GM12878 (cell line): ENCODE data around the gene ATF3. TPM values are rescaled to one million over a fixed set of nuclear protein-coding genes. Genes with fewer than 3 reads are reported as not detected.

ENCODE experiments used
- ATAC-seq: fragments of 200-7000 bp; cut with Tn5 transposase; 3 replicates; pipeline ENCODE4 v1.9.1; 2020; ENCODE audit warnings: mild to moderate bottlenecking, moderate library complexity
- BruUV-seq: library from RNA; stranded (reverse); fragments of 400-500 nt; replicated peaks from 2 replicates; lab custom pipeline; 2021; lab: Mats Ljungman, UMichigan
- CTCF ChIA-PET: fragments of 300-600 bp; sonication (Branson Sonifier 250); formaldehyde crosslinking; extraction: SDS; loops from one replicate; lab custom pipeline; 2021; ENCODE audit warnings: inconsistent platforms; lab: Yijun Ruan, JAX
- POLR2A ChIA-PET: fragments of 350-600 bp; formaldehyde crosslinking; extraction: SDS; loops from one replicate; lab custom pipeline; 2021; ENCODE audit warnings: inconsistent platforms; lab: Charles Lee
- RAD21 ChIA-PET: fragments of 300-600 bp; sonication (Branson Sonifier 250); formaldehyde crosslinking; loops from one replicate; lab custom pipeline; 2023; ENCODE audit warnings: antibody characterized with exemption; ENCODE audit not compliant: unreplicated experiment; lab: Charles Lee
- SMC1A ChIA-PET: fragments of 300-600 bp; sonication (Branson Sonifier 250); formaldehyde crosslinking; loops from one replicate; lab custom pipeline; 2023; ENCODE audit not compliant: unreplicated experiment, uncharacterized antibody; lab: Charles Lee
- DNase-seq: peaks from one replicate; pipeline ENCODE4 v3.0.0-alpha.2; 2011; ENCODE audit warnings: low read depth, low spot score
- FAIRE-seq: peaks from 3 replicates; lab custom pipeline; 2011; peaks lifted over from hg19 to GRCh38; lab: Jason Lieb, UNC
- H2AFZ ChIP-seq: 2 replicates; pipeline ENCODE4 v1.6.0; 2011; ENCODE audit warnings: low read depth, low read length, control low read depth; ENCODE audit not compliant: control insufficient read depth
- H3K27ac ChIP-seq: 2 replicates; pipeline ENCODE4 v1.5.1; 2011; ENCODE audit warnings: control low read depth; ENCODE audit not compliant: control insufficient read depth, insufficient read depth
- H3K27me3 ChIP-seq, 2 experiments: replicated peaks in 1 of 2; 2 replicates each; pipeline versions ENCODE4 v1.6.0 to v1.6.1; 2011; ENCODE audit warnings: low read length in 1 of 2; ENCODE audit not compliant: control insufficient read depth in 2 of 2, insufficient read depth in 2 of 2
- H3K36me3 ChIP-seq, 2 experiments: 2 replicates each; pipeline ENCODE4 v1.5.1; 2011; ENCODE audit warnings: low read length in 1 of 2; ENCODE audit not compliant: control insufficient read depth in 2 of 2, insufficient read depth in 2 of 2
- H3K4me1 ChIP-seq: 2 replicates; pipeline ENCODE4 v1.6.1; 2011; ENCODE audit warnings: mild to moderate bottlenecking, low read length, moderate library complexity, mixed read lengths; ENCODE audit not compliant: control insufficient read depth, insufficient read depth
- H3K4me2 ChIP-seq: 2 replicates; pipeline ENCODE4 v1.6.0; 2011; ENCODE audit warnings: control low read depth; ENCODE audit not compliant: control insufficient read depth, insufficient read depth
- H3K4me3 ChIP-seq: fragments of 200-600 bp; sonication (generic); 2 replicates; pipeline ENCODE4 v1.5.1; 2016
- H3K79me2 ChIP-seq: 2 replicates; pipeline ENCODE4 v1.6.0; 2011; ENCODE audit warnings: low read length; ENCODE audit not compliant: control insufficient read depth, insufficient read depth
- H3K9ac ChIP-seq: 2 replicates; pipeline ENCODE4 v1.8.0; 2011; ENCODE audit warnings: low read length, control low read depth, mixed read lengths; ENCODE audit not compliant: control insufficient read depth, insufficient read depth
- H3K9me3 ChIP-seq: replicated peaks from 3 replicates; pipeline ENCODE4 v1.5.1; 2011; ENCODE audit warnings: mild to moderate bottlenecking, low read length; ENCODE audit not compliant: control insufficient read depth, insufficient read depth
- H4K20me1 ChIP-seq: 2 replicates; pipeline ENCODE4 v1.6.0; 2011; ENCODE audit not compliant: control insufficient read depth, insufficient read depth
- BRCA1 ChIP-seq: IDR thresholded peaks from 2 replicates; pipeline ENCODE4 v1.6.1; 2011; ENCODE audit warnings: low read depth, low read length, improper control_type of control experiment
- CBFB ChIP-seq: IDR thresholded peaks from 2 replicates; pipeline ENCODE4 v1.6.1; 2016; ENCODE audit warnings: antibody characterized with exemption, low read depth
- EGR1 ChIP-seq, 2 experiments: IDR thresholded peaks; 1 replicate in 1 of 2; 2 replicates in 1 of 2; pipeline ENCODE4 v1.6.1; 2011 to 2012; ENCODE audit warnings: low read depth in 2 of 2, low read length in 2 of 2, borderline replicate concordance in 1 of 2, mild to moderate bottlenecking in 1 of 2, moderate library complexity in 1 of 2
- JUND ChIP-seq: IDR thresholded peaks from 2 replicates; pipeline ENCODE4 v1.6.1; 2012; ENCODE audit warnings: low read depth, mild to moderate bottlenecking, low read length, improper control_type of control experiment, moderate library complexity
- KAT2A ChIP-seq: conservative IDR thresholded peaks from 2 replicates; pipeline ENCODE4 v1.6.1; 2011; ENCODE audit warnings: low read depth, low read length; ENCODE audit not compliant: control insufficient read depth
- NBN ChIP-seq: fragments of 450-650 bp; IDR thresholded peaks from 2 replicates; pipeline ENCODE4 v1.6.1; 2016
- NFXL1 ChIP-seq: fragments of 450-650 bp; IDR thresholded peaks from 2 replicates; pipeline ENCODE4 v1.6.1; 2017; ENCODE audit warnings: antibody characterized with exemption, mild to moderate bottlenecking, borderline replicate concordance
- NR2C1 ChIP-seq: fragments of 450-650 bp; IDR thresholded peaks from 2 replicates; pipeline ENCODE4 v1.6.1; 2017; ENCODE audit warnings: antibody characterized with exemption, mild to moderate bottlenecking, moderate library complexity
- RB1 ChIP-seq: fragments of 450-650 bp; formaldehyde crosslinking; IDR thresholded peaks from 2 replicates; pipeline ENCODE4 v1.6.1; 2017; ENCODE audit warnings: mild to moderate bottlenecking, borderline replicate concordance
- SIX5 ChIP-seq: IDR thresholded peaks from 2 replicates; pipeline ENCODE4 v1.6.1; 2011; ENCODE audit warnings: mild to moderate bottlenecking, low read depth, low read length, moderate library complexity; ENCODE audit not compliant: severe bottlenecking
- SREBF2 ChIP-seq: IDR thresholded peaks from 2 replicates; pipeline ENCODE4 v1.6.1; 2012; ENCODE audit warnings: mild to moderate bottlenecking, low read length
- STAT3 ChIP-seq: IDR thresholded peaks from 2 replicates; pipeline ENCODE4 v1.6.1; 2011; ENCODE audit warnings: low read depth, low read length, improper control_type of control experiment
- ZNF207 ChIP-seq: fragments of 450-650 bp; IDR thresholded peaks from 2 replicates; pipeline ENCODE4 v1.6.1; 2014; ENCODE audit warnings: antibody characterized with exemption, mild to moderate bottlenecking, borderline replicate concordance
- ZNF24 ChIP-seq: fragments of 450-650 bp; IDR thresholded peaks from 2 replicates; pipeline ENCODE4 v1.6.1; 2017; ENCODE audit warnings: antibody characterized with exemption, mild to moderate bottlenecking
- WGBS: methylation state at CpG from one replicate; pipeline ENCODE4 v1.1.6; 2016; ENCODE audit warnings: low lambda C conversion rate; ENCODE audit not compliant: insufficient replicate concordance, insufficient coverage; ENCODE audit errors: missing lambda C conversion rate; 5-methylcytosine and 5-hydroxymethylcytosine counted together
- in situ Hi-C: fragments of 300-500 bp; cut with MboI; formaldehyde crosslinking; loops from 9 replicates; pipeline ENCODE4 v1.14.3; 2018; ENCODE audit warnings: mixed read lengths
- intact Hi-C: fragments of 100-400 bp; cut with micrococcal nuclease; formaldehyde crosslinking; loops from one replicate; pipeline ENCODE4 v1.14.2; 2022; ENCODE audit not compliant: unreplicated experiment
- polyA plus RNA-seq, 11 experiments: library from polyadenylated mRNA; depleted of rRNA in 4 of 11; unstranded in 6 of 11; stranded (reverse) in 5 of 11; fragments of >200 nt; fragmentation: Nextera tagmentation in 4 of 11; fragmentation: Illumina TruSeq in 1 of 11; extraction: Ambion mirVana in 4 of 11; extraction: Trizol in 1 of 11; gene quantifications; 1 replicate in 1 of 11; 2 replicates in 10 of 11; pipeline versions ENCODE4 v1.2.1 to v1.2.3, GENCODE V29; 2011 to 2016; ENCODE audit warnings: inconsistent platforms in 2 of 11, missing spikeins in 2 of 11, low read depth in 1 of 11
- total RNA-seq, 4 experiments: library from RNA; depleted of rRNA in 3 of 4; stranded (reverse); fragments of >200 nt in 3 of 4; fragmentation: Illumina TruSeq in 1 of 4; extraction: Trizol in 1 of 4; gene quantifications; 2 replicates each; pipeline versions ENCODE4 v1.2.1 to v1.2.3, GENCODE V29; 2013 to 2021
- TF ChIP-seq, protein P1 (sequence below): fragments of 450-650 bp; IDR thresholded peaks from 2 replicates; pipeline ENCODE4 v1.6.1; 2017; ENCODE audit warnings: mild to moderate bottlenecking
- TF ChIP-seq, protein P2 (sequence below): fragments of 450-650 bp; IDR thresholded peaks from 2 replicates; pipeline ENCODE4 v1.6.1; 2016; ENCODE audit warnings: mild to moderate bottlenecking

The ATF3 gene
- total and polyA plus RNA-seq, 10 of the 15 experiments (the other 5 are each of a cell fraction or from before 2014, with no cell fraction given), result 3.0 to 13.9 (median 8.3) TPM

DNA sequence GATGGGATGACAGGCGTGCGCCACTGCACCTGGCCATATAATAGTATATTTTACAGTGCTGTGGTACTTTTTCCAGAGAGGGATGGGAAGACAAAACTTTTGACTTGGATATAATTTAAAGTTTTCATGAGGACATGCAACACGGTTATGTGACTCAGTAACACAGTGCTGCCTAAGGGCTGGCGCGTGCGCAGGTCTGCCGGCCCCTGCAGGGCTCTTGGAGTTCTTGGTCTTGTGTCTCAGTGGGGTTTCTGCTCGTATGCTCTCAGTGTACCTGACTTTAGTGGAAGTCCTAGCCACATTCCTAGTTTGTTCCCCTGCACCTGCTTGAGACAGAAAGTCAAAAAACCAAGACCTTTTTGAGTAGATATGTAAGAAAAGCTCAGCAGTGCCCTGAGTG, 27.5 kb upstream of the ATF3 start:
- TF ChIP-seq JUND, result no peak
- no peak for TF ChIP-seq NFXL1
- no peak for TF ChIP-seq CBFB
- no peak for TF ChIP-seq EGR1 (IDR thresholded peaks at IDR 0.05; ENCODE audit: borderline replicate concordance in 1 of 2, low read depth in 2 of 2, low read length in 2 of 2)
- TF ChIP-seq, all 136 proteins: peak for 0
- ATAC-seq (no peak), FAIRE-seq (no peak), DNase-seq (no peak)
- POLR2A ChIA-PET, result interaction anchor here (0.6 to 2.8 kb wide), 2 partner anchors 14 to 23 kb away, joined by 4 to 12 read pairs; no protein-coding TSS in a partner anchor
- H4K20me1 ChIP-seq, result no peaks in the 10 kb centered on the region
- H3K9ac ChIP-seq, result no peak overlapping the region
- no peaks in the 10 kb centered on the region for H3K79me2 ChIP-seq
- H3K4me3 ChIP-seq, result no peak overlapping the region
- no peaks in the 10 kb centered on the region for H3K9me3 ChIP-seq
- H3K27me3 ChIP-seq, result no peaks in the 10 kb centered on the region
- intact Hi-C loops (no loop called here), in situ Hi-C loops (no loop called here)
- RAD21 ChIA-PET, result interaction anchor here (2.3 to 2.4 kb wide), 2 partner anchors 16 to 104 kb away, joined by 6 read pairs; no protein-coding TSS in a partner anchor
- H3K4me2 ChIP-seq, result no peak overlapping the region
- CTCF ChIA-PET, result interaction anchor here (0.6 to 2.8 kb wide), 2 partner anchors 16 to 155 kb away, joined by 3 to 9 read pairs; no protein-coding TSS in a partner anchor
- H3K36me3 ChIP-seq, result no peaks in the 10 kb centered on the region
- peaks cover 3% of the 10 kb centered on the region for H3K4me1 ChIP-seq
- WGBS, result 91% methylated on average over 8 of the region's 8 CpGs
- no TSS peak for BruUV-seq
- no peak overlapping the region for H3K27ac ChIP-seq
- SMC1A ChIA-PET, result interaction anchor here (1.1 to 2.1 kb wide), 6 partner anchors 10 to 104 kb away, joined by 3 to 7 read pairs (median 5); no protein-coding TSS in a partner anchor
- no peak overlapping the region for H2AFZ ChIP-seq

DNA sequence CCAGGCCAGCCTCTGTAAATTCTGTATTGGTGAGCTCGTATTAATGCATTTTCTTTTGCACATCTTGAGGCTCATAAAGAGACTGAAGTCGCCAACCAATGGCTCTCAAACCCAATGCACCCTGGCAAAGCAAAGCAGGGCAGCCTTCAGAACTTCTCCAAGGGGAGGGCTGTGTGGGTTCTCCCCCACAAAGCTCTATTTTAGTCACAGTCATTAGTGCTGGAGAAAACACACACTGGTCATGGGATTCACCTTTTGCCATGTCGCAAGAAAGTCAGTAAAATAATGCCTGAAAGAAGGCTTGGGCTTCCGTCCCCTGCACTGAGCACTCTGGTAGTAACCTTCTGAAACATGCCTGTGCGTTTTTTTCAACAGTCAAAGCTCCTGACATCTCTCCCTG, 26.3 kb upstream of the ATF3 start:
- intact Hi-C loops (no loop called here), in situ Hi-C loops (no loop called here)
- SMC1A ChIA-PET, result interaction anchor here (0.7 to 3.3 kb wide), 10 partner anchors 10 to 105 kb away, joined by 3 to 22 read pairs (median 5); no protein-coding TSS in a partner anchor
- no peak for DNase-seq
- Histone ChIP-seq H3K79me2 (no peaks in the 10 kb centered on the region), H3K9ac (no peak overlapping the region), H3K4me3 (no peak overlapping the region), H3K4me1 (peaks cover 12% of the 10 kb centered on the region), H4K20me1 (no peaks in the 10 kb centered on the region), H3K9me3 (no peaks in the 10 kb centered on the region), H3K4me2 (no peak overlapping the region), H3K27ac (no peak overlapping the region), H2AFZ (no peak overlapping the region; the same call in 1 of the 2 replicates), H3K36me3 (no peaks in the 10 kb centered on the region), H3K27me3 (no peaks in the 10 kb centered on the region)
- no peak for ATAC-seq
- CTCF ChIA-PET, result interaction anchor here (0.6 to 2.8 kb wide), 3 partner anchors 15 to 104 kb away, joined by 3 to 9 read pairs (median 7); no protein-coding TSS in a partner anchor
- FAIRE-seq, result no peak
- WGBS, result 30% methylated on average over 5 of the region's 5 CpGs
- RAD21 ChIA-PET, result interaction anchor here (0.7 to 2.4 kb wide), 6 partner anchors 10 to 127 kb away, joined by 3 to 6 read pairs (median 4); no protein-coding TSS in a partner anchor
- POLR2A ChIA-PET, result interaction anchor here (0.6 to 2.8 kb wide), 3 partner anchors 15 to 43 kb away, joined by 4 to 12 read pairs (median 6); no protein-coding TSS in a partner anchor
- BruUV-seq, result no TSS peak
- TF ChIP-seq NFXL1 (no peak), ZNF24 (no peak), ZNF207 (no peak), NBN (no peak), NR2C1 (no peak), BRCA1 (no peak), STAT3 (no peak), SREBF2 (no peak), RB1 (no peak), SIX5 (no peak), KAT2A (no peak)
- TF ChIP-seq, protein P1, sequence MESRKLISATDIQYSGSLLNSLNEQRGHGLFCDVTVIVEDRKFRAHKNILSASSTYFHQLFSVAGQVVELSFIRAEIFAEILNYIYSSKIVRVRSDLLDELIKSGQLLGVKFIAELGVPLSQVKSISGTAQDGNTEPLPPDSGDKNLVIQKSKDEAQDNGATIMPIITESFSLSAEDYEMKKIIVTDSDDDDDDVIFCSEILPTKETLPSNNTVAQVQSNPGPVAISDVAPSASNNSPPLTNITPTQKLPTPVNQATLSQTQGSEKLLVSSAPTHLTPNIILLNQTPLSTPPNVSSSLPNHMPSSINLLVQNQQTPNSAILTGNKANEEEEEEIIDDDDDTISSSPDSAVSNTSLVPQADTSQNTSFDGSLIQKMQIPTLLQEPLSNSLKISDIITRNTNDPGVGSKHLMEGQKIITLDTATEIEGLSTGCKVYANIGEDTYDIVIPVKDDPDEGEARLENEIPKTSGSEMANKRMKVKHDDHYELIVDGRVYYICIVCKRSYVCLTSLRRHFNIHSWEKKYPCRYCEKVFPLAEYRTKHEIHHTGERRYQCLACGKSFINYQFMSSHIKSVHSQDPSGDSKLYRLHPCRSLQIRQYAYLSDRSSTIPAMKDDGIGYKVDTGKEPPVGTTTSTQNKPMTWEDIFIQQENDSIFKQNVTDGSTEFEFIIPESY, result no peak
- TF ChIP-seq, protein P2, sequence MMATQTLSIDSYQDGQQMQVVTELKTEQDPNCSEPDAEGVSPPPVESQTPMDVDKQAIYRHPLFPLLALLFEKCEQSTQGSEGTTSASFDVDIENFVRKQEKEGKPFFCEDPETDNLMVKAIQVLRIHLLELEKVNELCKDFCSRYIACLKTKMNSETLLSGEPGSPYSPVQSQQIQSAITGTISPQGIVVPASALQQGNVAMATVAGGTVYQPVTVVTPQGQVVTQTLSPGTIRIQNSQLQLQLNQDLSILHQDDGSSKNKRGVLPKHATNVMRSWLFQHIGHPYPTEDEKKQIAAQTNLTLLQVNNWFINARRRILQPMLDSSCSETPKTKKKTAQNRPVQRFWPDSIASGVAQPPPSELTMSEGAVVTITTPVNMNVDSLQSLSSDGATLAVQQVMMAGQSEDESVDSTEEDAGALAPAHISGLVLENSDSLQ, result no peak
